Ascending aorta (tissue), 2 donors: ENCODE results near the gene SLC30A2. TPM values are rescaled to one million over a fixed set of nuclear protein-coding genes. Genes with fewer than 3 reads are reported as not detected.

ENCODE experiments used
- DNase-seq, 2 donors: peaks; one replicate each; pipeline ENCODE4 v3.0.0-alpha.2; 2019; ENCODE audit warnings: low spot score in 2 of 2
- H3K27ac ChIP-seq, 2 donors: fragments of 200-600 bp; sonication (generic); one replicate each; pipeline ENCODE4 v1.5.1; 2016 to 2017; ENCODE audit warnings: mild to moderate bottlenecking in 1 of 2
- H3K27me3 ChIP-seq: fragments of 200-600 bp; sonication (generic); one replicate; pipeline ENCODE4 v1.5.1; 2017
- H3K36me3 ChIP-seq, 2 donors: fragments of 200-600 bp; sonication (generic); one replicate each; pipeline ENCODE4 v1.5.1; 2016
- H3K4me1 ChIP-seq, 2 donors: fragments of 200-600 bp; sonication (generic); one replicate each; pipeline ENCODE4 v1.5.1; 2016 to 2017; ENCODE audit warnings: mild to moderate bottlenecking in 1 of 2
- H3K4me3 ChIP-seq, 2 donors: fragments of 200-600 bp; sonication (generic); one replicate each; pipeline ENCODE4 v1.5.1; 2016 to 2017; ENCODE audit warnings: mild to moderate bottlenecking in 1 of 2
- H3K9me3 ChIP-seq, 2 donors: fragments of 200-600 bp; sonication (generic); one replicate each; pipeline ENCODE4 v1.5.1; 2016
- intact Hi-C: fragments of 100-400 bp; cut with DNase I; formaldehyde crosslinking; loops from one replicate; pipeline ENCODE4 v1.15.1; 2023
- total RNA-seq: library from RNA; depleted of rRNA; stranded (reverse); fragments of >200 nt; gene quantifications from one replicate; pipeline ENCODE4 v1.1.0, GENCODE V29; 2016
- TF ChIP-seq, protein P1 (sequence below), 3 experiments: fragments of 200-600 bp in 2 of 3; fragments of 450-650 bp in 1 of 3; sonication (generic) in 2 of 3; IDR thresholded peaks; one replicate each; pipeline ENCODE4 v1.5.1; 2016 to 2019; ENCODE audit warnings: antibody characterized with exemption in 3 of 3, mild to moderate bottlenecking in 1 of 3, moderate library complexity in 1 of 3

Gene SLC30A2
- total RNA-seq, 1 donor from 2014 or later = not detected

DNA sequence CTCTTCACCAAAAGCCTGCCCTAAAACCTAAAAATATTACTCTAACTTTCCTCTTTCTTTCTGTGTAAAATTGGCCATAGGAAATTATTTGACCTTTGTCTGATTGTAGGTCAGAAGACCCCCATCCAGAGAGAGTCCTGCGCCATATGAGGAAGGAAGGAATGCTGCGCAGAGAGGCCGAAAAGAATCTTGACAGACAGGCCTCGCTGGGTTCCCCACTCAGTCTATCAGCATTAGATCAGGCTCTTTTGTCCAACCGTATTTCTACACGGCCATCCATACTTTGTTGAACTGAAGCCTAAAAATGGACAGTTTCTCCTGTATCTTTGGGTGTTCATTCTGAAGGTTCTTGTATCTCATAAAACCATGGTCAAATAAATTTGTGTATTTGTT lies 4.3 kb upstream of the SLC30A2 start:
- H3K4me3 ChIP-seq = no peak overlapping the region
- H3K4me1 ChIP-seq = no peaks in the 10 kb centered on the region
- H3K9me3 ChIP-seq = no peaks in the 10 kb centered on the region
- intact Hi-C loops = no loop called here
- TF ChIP-seq, protein P1, sequence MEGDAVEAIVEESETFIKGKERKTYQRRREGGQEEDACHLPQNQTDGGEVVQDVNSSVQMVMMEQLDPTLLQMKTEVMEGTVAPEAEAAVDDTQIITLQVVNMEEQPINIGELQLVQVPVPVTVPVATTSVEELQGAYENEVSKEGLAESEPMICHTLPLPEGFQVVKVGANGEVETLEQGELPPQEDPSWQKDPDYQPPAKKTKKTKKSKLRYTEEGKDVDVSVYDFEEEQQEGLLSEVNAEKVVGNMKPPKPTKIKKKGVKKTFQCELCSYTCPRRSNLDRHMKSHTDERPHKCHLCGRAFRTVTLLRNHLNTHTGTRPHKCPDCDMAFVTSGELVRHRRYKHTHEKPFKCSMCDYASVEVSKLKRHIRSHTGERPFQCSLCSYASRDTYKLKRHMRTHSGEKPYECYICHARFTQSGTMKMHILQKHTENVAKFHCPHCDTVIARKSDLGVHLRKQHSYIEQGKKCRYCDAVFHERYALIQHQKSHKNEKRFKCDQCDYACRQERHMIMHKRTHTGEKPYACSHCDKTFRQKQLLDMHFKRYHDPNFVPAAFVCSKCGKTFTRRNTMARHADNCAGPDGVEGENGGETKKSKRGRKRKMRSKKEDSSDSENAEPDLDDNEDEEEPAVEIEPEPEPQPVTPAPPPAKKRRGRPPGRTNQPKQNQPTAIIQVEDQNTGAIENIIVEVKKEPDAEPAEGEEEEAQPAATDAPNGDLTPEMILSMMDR (IDR thresholded peaks at IDR 0.05) = no peak
- DNase-seq = no peak
- H3K36me3 ChIP-seq = no peaks in the 10 kb centered on the region
- H3K27me3 ChIP-seq = peaks cover 11% of the 10 kb centered on the region
- H3K27ac ChIP-seq = no peak overlapping the region

DNA sequence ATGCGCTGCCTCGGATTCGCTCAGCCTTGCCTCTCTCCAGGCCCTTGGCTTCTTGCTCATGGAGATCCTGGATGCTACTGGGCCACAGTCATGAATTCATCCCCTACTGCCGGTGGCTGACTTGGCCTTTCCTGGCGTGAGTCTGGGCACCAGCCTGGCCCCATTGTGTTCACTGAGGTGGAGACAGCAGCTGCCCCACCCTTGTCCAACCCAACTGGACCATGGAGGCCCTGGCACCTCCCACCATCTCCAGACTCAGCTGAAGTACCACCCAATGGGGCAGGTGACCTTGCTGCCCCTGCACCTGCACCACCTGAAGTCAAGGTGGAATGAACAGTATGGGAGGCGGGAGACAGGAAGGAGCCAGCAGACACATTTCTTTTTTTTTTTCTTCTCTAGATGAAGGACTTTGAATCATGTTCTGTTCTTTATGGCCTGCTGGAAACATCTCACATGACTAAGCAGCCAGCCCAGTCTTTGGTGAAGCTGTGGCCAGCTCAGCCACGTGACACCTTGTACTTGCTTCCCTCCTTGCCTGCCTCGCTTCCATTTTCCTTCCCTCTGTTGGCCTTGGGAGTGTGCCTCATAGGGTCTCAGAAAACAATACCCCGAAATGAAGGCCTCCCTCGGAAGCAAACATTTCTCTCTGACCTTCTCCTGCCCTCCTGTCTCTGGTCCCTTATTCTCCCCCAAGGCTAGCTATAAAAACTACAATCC lies 3.8 kb upstream of the SLC30A2 start:
- no peaks in the 10 kb centered on the region for H3K9me3 ChIP-seq
- peaks cover 14% of the 10 kb centered on the region for H3K27me3 ChIP-seq
- no peaks in the 10 kb centered on the region for H3K4me1 ChIP-seq
- TF ChIP-seq, protein P1 (IDR thresholded peaks at IDR 0.05) = no peak
- no peak overlapping the region for H3K27ac ChIP-seq
- H3K36me3 ChIP-seq = no peaks in the 10 kb centered on the region
- no peak for DNase-seq
- H3K4me3 ChIP-seq = no peak overlapping the region
- intact Hi-C loops = no loop called here

DNA sequence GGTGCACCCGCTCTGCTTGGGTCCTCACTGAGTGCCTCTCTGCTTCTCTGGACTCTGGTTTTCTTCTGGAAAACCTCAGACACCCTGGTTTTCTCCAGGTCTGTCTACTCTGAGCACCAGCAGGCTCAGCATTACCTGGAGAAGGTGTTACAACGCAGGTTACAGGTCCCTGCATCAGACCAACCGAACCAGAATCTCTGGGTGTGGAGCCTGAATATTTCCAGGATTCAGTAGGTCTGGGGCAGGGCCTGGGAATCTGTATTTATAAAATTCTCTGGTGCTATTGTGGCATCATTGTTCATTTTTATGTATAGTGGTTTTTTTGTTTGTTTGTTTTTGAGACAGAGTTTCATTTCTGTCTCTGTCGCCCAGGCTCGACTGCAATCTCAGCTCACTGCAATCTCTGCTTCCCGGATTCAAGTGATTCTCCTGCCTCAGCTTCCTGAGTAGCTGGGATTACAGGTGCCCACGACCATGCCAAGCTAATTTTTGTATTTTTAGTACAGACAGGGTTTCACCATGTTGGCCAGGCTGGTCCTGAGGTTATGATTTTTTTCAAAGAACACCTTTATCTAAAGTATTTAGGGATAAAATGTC lies 1.5 kb upstream of the SLC30A2 start:
- no peak overlapping the region for H3K27ac ChIP-seq
- no peaks in the 10 kb centered on the region for H3K9me3 ChIP-seq

DNA sequence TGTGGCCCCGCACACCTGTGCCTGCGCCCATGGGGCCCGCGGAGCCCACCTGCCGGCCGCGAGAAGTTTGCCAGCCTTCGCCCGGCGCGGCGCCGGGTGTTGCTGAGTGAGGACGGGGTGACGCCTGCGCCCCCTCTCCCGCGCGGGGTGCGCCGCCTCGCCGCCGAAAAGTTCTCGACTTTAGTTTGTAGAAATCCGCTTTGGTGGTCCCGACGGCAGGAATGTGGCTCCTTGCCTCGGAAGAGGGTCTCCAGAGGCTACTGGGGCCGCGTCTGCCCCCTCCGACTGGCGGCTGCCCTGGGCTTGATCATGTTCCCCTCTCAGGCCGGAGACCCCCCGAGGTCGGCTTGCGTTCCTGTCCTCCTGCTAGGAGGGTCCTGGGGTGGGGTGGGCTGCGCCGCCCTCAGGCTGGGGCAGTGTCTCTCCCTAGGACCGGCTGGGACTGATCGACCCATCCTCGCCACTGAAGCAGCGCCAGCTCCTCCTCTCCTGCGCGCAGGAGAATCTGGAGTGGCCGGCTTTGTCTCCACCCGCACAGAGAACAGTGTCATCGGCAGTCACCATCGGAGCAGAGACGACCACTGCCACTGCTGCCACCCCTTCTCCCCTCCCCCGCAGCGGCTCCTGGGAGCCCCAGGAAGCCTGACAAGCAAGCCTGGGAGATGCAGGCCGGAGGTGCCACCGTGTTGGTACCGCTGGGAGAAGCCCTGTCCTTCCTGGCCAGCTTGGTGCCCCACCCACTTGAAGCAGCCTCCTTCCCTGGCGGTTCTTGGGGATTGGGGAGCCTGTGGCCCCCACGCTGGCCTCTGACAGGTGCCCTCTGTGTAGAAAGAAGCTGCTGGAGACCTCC lies 553 bp upstream of the SLC30A2 start:
- Histone ChIP-seq H3K36me3 (no peaks in the 10 kb centered on the region), H3K4me3 (peak overlapping the region; percentile 21 to 36), H3K27ac (no peak overlapping the region), H3K27me3 (peaks cover 18% of the 10 kb centered on the region), H3K9me3 (no peaks in the 10 kb centered on the region), H3K4me1 (no peaks in the 10 kb centered on the region)
- TF ChIP-seq, protein P1 (IDR thresholded peaks at IDR 0.05) = no peak
- DNase-seq = no peak
- intact Hi-C loops = no loop called here

More for the DNA sequence above, 1.5 kb upstream of the SLC30A2 start:
- no peaks in the 10 kb centered on the region for H3K4me1 ChIP-seq
- intact Hi-C loops = no loop called here
- no peak for DNase-seq
- TF ChIP-seq, protein P1 (IDR thresholded peaks at IDR 0.05) = no peak
- H3K36me3 ChIP-seq = no peaks in the 10 kb centered on the region
- H3K27me3 ChIP-seq = peaks cover 18% of the 10 kb centered on the region
- no peak overlapping the region for H3K4me3 ChIP-seq

DNA sequence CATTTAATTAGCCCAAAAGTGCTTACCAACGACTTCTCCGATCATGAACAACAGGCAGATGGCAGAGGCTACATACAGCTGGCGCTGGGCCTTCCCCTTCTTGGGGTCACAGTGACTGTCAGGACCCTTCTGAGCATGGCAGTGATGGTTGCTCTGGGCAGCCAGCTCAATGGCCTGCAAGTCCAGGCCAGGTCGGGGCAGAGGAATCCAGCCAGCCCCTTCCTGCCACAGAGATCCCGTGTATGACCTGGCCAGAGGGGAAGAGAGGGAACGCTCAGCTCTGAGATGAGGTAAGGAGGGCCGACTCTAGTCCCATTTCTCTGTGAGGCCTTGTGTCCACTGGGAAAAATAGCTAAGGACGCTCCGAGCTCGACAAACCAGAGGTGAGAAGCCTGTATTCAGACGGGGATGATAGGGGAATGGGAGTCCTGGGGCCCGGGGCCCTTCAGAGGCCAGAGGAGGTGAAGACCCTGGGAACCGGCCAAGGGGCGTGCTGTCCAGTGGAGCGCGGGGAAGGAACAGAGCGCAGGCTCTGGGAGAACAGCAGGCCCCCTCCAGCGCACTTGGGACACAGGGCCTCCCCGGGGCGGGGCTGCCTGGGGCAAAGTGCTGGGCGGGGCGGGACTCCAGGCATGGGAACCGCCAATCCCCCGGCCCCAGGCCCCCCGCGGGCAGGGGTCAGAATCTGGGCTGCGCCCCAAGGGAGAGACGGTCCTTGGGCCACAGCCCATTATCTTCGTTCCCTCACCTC lies 772 bp downstream of the SLC30A2 start:
- TF ChIP-seq, protein P1 (IDR thresholded peaks at IDR 0.05) = no peak
- no peak for DNase-seq
- H3K36me3 ChIP-seq = no peaks in the 10 kb centered on the region
- no peak overlapping the region for H3K27ac ChIP-seq
- no peaks in the 10 kb centered on the region for H3K9me3 ChIP-seq
- H3K27me3 ChIP-seq = peaks cover 18% of the 10 kb centered on the region
- intact Hi-C loops = no loop called here
- no peak overlapping the region for H3K4me3 ChIP-seq
- no peaks in the 10 kb centered on the region for H3K4me1 ChIP-seq
